Raji (cell line): Measurements from ENCODE around the gene DPEP3.

ENCODE experiments used
- POLR2A ChIP-seq: IDR thresholded peaks from 2 replicates; pipeline ENCODE4 v1.6.1; 2011; ENCODE audit warnings: low read depth, low read length, control low read depth; ENCODE audit not compliant: insufficient read depth

Gene DPEP3

GRCh38 chr16:67979955-67980678, at the start of gene DPEP3:
DPEP3 (minus strand) TSS chr16:67980499; CDS start chr16:67980380, 119 bp downstream.
- TF ChIP-seq POLR2A = no peak

DNA sequence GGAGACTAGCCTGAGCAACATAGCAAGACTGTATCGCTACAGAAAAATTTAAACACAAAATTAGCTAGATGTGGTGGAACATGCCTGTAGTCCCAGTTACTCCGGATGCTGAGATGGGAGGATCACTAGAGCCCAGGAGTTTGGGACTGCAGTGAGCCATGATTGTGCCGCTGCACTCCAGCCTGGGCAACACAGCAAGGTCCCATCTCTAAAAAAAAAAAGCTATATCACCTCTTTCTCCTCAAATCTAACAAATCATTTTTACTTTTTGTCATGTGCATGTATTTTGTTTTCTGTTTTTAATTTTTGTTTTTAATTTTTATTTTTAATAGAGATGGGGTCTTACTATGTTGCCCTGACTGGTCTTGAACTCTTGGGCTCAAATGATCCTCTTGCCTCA, 48.7 kb upstream of the DPEP3 start:
- TF ChIP-seq POLR2A = no peak

DNA sequence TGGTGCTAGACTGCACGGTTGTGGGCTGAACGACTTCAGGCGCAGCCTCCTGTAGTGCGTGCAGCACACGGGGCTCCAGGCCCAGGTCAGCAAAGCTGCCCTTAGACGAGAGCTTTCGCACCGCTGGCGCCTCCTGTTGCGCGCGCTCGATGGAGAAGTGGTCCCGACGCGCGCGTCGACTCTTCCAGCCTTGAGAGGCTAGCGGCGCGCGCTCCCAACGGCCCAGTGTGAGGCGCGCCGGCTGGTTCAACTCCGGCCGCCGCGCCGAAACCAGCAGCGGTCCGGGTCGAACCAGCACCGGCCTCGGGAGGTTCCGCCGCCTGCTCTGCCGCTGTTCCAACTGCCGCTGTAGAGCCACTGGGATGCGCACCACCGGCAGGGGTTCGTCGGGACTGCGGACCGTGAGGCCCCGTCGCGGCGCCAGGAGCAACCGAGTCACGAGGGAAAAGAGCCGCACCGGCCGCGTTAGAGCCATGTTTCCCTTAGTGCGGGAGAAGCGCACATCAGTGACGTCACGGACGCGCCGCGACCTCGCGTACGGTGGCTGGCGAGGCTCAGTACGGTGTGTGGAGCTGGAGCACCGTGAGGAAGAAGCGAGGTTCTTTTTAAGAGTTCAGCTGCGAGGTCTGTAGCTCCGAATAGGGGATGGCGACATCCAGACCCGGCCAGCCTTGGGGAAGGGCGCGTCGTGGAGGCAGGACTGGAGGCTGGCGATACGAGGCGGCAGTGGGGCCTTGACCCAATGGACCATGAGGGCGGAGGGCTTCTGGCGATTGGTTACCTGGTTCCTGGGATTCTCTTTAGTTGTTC, 42.6 kb upstream of the DPEP3 start, which contains the start of the genes DDX28 and DUS2:
Gene DDX28 (minus strand): TSS at position 505 of the 810 bp plus-strand sequence. CDS start 30 bp downstream, at position 475.
Gene DUS2 (plus strand): TSS at position 557 of the 810 bp plus-strand sequence. CDS start 14,740 bp downstream, outside the sequence.
- peak; percentile 90 for TF ChIP-seq POLR2A

DNA sequence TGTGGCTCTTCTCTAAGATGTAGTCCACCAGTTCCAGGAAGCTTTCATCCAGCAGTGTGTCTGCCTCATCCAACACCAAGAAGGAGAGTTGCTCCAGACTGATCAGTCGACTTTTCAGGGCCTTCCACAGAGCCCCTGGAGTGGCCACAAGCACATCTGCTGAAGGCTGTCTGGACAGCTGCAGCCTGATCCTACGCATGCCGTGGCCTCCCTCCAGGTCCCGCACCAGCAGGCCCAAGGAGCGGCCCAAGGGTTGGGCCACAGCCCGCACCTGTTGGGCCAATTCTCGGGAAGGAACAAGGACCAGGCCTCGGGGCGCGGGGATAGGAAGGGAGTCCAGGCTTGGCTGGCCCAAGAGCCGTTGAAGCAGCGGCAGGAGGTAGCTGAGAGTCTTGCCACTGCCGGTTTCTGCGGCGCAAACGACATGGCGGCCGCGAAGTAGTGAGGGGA, 42.0 kb upstream of the DPEP3 start:
- TF ChIP-seq POLR2A = no peak

GRCh38 chr16:68021490-68021889, 41.2 kb upstream of the DPEP3 start:
- no peak for TF ChIP-seq POLR2A

DNA sequence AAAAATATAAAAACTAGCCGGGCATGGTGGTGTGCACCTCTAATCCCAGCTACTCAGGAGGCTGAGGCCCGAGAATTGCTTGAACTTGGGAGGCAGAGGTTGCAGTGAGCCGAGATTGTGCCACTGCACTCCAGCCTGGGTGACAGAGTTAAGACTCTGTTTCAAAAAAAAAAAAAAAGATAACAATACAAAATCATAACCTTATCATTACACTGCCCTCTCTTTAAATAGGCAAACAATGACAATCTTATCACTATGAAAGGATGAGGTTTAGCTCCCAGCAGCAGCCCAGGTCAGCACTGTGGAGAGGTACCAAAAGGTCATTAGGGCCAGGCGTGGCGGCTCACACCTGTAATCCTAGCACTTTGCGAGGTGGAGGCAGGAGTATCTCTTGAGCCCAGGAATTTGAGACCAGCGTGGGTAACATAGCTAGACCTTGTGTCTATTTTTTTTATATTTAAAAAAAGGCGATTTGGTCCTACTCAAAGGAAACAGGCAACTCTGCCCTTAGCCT, 38.9 kb upstream of the DPEP3 start:
- TF ChIP-seq POLR2A = no peak

GRCh38 chr16:68015681-68016080, 35.4 kb upstream of the DPEP3 start, which contains the start of gene DPEP2NB:
DPEP2NB (minus strand) TSS chr16:68015911; CDS start chr16:68015770, 141 bp downstream.
- TF ChIP-seq POLR2A = no peak

GRCh38 chr16:68013440-68013839, 33.1 kb upstream of the DPEP3 start:
- no peak for TF ChIP-seq POLR2A

GRCh38 chr16:68009157-68009735, 28.9 kb upstream of the DPEP3 start:
- no peak for TF ChIP-seq POLR2A

- TF ChIP-seq POLR2A = peak; percentile 52; the same call in 1 of the 2 replicates
Measured at GRCh38 chr16:68005786-68006286, 25.5 kb upstream of the DPEP3 start.

- TF ChIP-seq POLR2A = no peak
Measured at GRCh38 chr16:68005211-68005610, 24.9 kb upstream of the DPEP3 start.

DNA sequence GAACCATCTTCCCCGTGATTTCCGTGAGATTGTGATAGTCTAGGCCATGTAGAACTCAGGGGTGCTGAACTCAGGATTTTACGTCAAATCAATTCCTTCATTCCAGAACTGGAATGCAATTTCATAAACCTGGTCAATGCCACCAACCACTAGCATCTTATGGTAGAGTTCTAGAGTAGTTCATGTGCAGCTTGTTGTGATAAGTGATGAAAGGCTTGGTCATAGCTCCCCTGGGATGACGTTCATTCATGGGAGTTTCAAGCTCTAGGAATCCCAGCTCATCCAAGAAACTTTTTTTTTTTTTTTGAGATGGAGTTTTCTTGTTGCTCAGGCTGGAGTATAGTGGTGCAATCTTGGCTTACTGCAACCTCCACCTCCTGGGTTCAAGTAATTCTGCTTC, 22.7 kb upstream of the DPEP3 start:
- TF ChIP-seq POLR2A = no peak

GRCh38 chr16:68000450-68000849, 20.2 kb upstream of the DPEP3 start:
- TF ChIP-seq POLR2A = no peak

- TF ChIP-seq POLR2A = peak; percentile 71
Measured at GRCh38 chr16:67999985-68000384, 19.7 kb upstream of the DPEP3 start.
